ENCODE measurements around the gene MREG.
"Not testable (repeated sequence)": the region's sequence is repeated elsewhere in the genome, so short reads cannot be mapped to it uniquely, and the experiment has no call there.

Gene MREG

DNA sequence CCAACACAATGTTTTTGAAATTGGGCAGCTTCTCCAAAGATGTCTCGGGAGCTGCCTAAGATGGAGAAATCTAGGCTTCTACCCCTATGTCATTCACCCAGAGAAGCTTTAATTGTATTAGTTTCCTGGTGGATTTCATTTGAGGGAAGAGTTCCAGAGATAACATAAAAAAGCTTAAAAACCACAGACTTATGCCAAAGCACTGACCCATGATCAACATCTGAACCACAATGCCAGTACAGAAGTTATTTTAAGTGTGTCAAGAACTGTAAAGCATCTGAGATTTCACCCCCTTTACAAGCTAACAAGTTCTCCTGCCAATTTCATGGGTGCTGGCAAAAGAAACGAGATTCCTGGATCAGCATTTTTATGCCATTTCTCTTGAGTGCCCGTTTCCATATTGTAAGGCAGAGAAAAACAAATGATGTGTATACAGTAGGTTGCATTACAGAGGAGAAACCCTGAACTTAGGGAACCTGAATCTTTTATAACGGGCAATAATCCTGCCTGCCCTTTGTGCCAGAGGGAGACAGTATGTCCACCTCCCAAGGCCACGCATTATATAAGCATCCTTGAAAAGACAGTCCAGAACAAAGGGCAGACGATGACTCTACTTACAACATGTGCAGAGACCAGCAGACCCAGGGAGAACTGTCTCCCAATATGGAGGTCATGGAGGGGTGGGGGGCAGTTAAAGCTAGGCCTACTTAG is 44.1 kb downstream of the MREG start:
- H3K4me1 Mint-ChIP-seq (ENCODE audit: low read depth), result peaks cover 37% of the 10 kb centered on the region
- no peak overlapping the region for H3K27ac Mint-ChIP-seq

DNA sequence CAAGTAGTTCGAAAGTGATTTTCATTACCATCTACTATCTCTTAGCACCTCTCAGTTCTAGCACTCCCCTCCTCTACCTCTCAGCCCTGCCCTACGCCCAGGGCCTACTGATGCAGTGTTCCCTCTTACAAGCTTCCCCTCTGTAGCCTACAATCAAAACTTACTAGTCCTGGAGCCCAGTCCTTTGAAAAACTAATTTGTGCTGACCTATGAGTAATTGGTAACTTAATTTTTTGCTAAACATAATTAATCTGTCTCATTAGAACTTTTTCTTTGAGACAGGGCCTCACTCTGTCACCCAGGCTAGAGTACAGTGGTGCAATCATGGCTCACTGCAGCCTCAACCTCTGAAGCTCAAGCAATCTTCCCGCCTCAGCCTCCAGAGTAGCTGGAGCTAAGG is 44.9 kb downstream of the MREG start:
- Mint-ChIP-seq H3K4me1 (ENCODE audit: low read depth) (peaks cover 41% of the 10 kb centered on the region), H3K9me3 (no peaks in the 10 kb centered on the region), H3K4me3 (no peak overlapping the region), H3K36me3 (ENCODE audit: low read depth) (peaks cover 14% of the 10 kb centered on the region), H3K27ac (peak overlapping the region; percentile 64), H3K27me3 (ENCODE audit: low read depth) (no peaks in the 10 kb centered on the region)
- no peak for DNase-seq (ENCODE audit: low spot score)

More for the DNA sequence above, 44.1 kb downstream of the MREG start:
- no peak overlapping the region for H3K4me3 Mint-ChIP-seq
- H3K9me3 Mint-ChIP-seq, result no peaks in the 10 kb centered on the region
- H3K27me3 Mint-ChIP-seq (ENCODE audit: low read depth), result no peaks in the 10 kb centered on the region
- peaks cover 14% of the 10 kb centered on the region for H3K36me3 Mint-ChIP-seq (ENCODE audit: low read depth)
- no peak for DNase-seq (ENCODE audit: low spot score)

DNA sequence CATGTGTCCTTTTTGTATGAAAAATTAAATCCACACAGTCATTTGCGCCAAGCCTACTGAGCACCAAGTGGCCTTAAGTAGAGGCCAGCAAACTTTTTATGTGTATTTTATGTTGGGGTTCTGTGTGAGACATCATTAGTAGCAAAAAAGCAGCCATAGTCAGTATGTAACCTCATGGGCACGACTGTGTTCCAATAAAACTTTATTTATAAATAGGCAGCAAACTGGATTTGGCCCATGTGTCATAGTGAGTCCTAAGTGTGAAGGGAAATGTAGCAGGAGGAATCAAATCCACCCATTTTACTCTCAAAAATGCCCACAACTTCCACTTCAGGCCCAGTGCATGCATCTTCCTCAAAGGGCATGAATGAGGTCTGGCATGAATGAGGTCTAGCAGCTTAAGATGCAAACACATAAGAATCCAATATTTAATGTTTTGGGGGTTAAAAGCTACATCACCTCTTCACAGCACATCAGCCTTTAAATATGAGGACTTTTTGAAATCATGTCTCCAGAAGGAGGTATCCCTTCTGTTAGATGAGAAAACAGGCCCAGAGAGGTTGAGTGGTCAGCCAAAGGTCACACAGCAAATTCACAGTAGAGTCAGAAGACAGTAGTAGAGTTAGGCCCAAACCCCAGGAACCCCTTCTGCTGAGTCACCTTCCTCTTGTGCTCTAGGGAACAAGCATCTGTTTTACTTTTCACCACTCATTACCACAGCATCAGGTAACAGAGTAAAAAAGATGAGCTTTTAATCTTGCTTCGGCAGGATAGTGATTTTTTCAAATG is 45.6 kb downstream of the MREG start:
- Mint-ChIP-seq H3K27me3 (ENCODE audit: low read depth) (no peaks in the 10 kb centered on the region), H3K27ac (peak overlapping the region; percentile 26), H3K9me3 (no peaks in the 10 kb centered on the region), H3K4me1 (ENCODE audit: low read depth) (peaks cover 41% of the 10 kb centered on the region), H3K36me3 (ENCODE audit: low read depth) (peaks cover 13% of the 10 kb centered on the region), H3K4me3 (no peak overlapping the region)
- no peak for DNase-seq (ENCODE audit: low spot score)

DNA sequence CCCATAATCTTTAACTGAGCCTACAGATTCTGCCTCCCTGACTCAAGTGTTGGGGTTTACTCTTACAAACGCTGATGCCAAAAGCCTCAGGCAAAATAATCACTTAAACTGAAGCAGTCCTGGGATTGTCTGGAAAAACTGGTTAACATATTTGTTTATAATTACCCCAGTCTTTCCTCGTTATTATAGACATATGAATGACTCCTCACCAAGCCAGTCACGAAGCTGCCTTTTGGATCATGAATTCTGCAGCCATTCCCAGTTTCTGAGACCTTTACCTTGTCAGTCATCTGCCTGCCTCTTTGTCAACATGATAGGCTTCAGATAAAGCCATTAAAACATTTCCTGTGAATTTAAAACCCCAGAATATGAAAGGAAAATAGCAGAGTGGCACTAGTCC is 46.4 kb downstream of the MREG start:
- Mint-ChIP-seq H3K27ac (no peak overlapping the region), H3K4me1 (ENCODE audit: low read depth) (peaks cover 41% of the 10 kb centered on the region), H3K4me3 (no peak overlapping the region), H3K27me3 (ENCODE audit: low read depth) (no peaks in the 10 kb centered on the region), H3K9me3 (no peaks in the 10 kb centered on the region), H3K36me3 (ENCODE audit: low read depth) (peaks cover 13% of the 10 kb centered on the region)
- no peak for DNase-seq (ENCODE audit: low spot score)

DNA sequence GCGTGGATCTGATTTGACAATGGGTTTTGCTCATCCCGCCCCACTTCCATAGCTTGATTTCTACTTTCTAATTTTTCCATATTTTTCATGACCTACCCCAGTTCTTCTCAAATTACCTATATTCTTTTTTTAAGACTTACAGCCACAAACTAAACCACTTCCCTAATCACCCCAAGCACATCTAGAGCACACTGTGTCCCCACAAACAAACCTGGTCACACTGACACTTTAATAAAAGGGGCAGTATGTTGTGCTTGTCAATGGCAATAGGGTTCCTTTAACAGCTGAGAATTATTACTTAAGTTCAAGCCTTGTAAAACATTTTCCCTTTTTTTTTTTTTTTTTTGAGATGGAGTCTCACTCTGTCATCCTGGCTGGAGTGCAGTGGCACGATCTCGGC is 47.1 kb downstream of the MREG start:
- no peak for DNase-seq (ENCODE audit: low spot score)
- no peaks in the 10 kb centered on the region for H3K9me3 Mint-ChIP-seq

DNA sequence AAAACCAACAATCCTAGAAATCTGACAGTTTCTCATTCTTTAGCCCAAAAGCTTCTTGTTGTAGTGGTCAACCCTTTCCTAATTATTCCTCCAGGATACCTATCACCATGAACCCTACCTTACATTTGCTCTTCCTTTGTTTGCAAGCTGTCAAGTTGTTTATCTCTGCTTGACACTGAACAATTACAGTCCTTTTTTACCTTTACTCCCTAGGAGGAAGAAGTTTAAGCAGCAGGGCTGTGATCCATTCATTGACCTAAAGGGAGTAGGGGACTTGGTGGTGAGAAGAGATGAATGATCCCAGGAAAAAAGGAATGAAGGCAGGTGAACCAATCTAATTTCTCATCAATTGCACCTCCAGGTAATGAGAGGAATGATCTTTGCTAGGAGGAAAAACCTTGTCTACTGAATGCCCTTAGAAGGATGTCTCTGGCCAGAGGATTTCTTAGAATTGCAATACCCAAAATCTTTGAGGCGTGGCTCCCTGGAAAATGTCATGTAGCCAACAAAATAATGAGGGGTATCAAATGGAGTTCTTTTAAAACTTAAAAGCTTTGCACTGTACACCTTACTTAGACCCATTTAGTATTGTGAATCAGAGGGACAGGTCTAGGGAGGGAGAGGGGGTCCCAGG is 47.7 kb downstream of the MREG start:
- H3K27ac Mint-ChIP-seq, result peak overlapping the region; percentile 53
- peak overlapping the region; percentile 51 for H3K4me3 Mint-ChIP-seq
- DNase-seq (ENCODE audit: low spot score), result no peak
- peaks cover 41% of the 10 kb centered on the region for H3K4me1 Mint-ChIP-seq (ENCODE audit: low read depth)
- no peaks in the 10 kb centered on the region for H3K9me3 Mint-ChIP-seq
- no peaks in the 10 kb centered on the region for H3K27me3 Mint-ChIP-seq (ENCODE audit: low read depth)
- H3K36me3 Mint-ChIP-seq (ENCODE audit: low read depth), result peaks cover 9% of the 10 kb centered on the region

More for the DNA sequence above, 47.1 kb downstream of the MREG start:
- H3K27me3 Mint-ChIP-seq (ENCODE audit: low read depth), result no peaks in the 10 kb centered on the region
- peak overlapping the region; percentile 34 for H3K27ac Mint-ChIP-seq
- peak overlapping the region; percentile 51 for H3K4me3 Mint-ChIP-seq
- H3K4me1 Mint-ChIP-seq (ENCODE audit: low read depth), result peaks cover 41% of the 10 kb centered on the region
- H3K36me3 Mint-ChIP-seq (ENCODE audit: low read depth), result peaks cover 13% of the 10 kb centered on the region

DNA sequence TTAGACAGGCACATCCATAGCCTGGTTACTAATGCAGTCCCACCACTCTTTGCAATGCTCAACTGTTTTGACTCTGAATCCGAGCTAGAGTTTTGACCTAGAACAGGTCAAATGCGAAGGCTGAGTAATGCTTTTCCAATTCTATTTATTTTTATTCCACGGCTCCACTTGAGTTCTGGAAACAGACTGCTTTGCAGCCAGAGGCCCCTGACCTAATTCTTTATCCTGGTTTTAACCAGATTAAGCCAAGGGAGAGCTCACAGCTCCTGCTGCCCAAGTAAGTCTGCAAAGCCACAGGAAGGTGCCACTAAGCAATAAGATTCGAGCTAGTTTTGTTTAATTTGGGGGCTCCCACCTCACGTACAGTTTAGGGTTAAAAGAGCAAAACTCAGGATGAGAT is 51.4 kb downstream of the MREG start:
- Mint-ChIP-seq H3K27me3 (ENCODE audit: low read depth) (no peaks in the 10 kb centered on the region), H3K4me3 (no peak overlapping the region), H3K27ac (no peak overlapping the region), H3K9me3 (peaks cover 3% of the 10 kb centered on the region), H3K36me3 (ENCODE audit: low read depth) (peaks cover 6% of the 10 kb centered on the region), H3K4me1 (ENCODE audit: low read depth) (peaks cover 24% of the 10 kb centered on the region)
- DNase-seq (ENCODE audit: low spot score), result no peak

DNA sequence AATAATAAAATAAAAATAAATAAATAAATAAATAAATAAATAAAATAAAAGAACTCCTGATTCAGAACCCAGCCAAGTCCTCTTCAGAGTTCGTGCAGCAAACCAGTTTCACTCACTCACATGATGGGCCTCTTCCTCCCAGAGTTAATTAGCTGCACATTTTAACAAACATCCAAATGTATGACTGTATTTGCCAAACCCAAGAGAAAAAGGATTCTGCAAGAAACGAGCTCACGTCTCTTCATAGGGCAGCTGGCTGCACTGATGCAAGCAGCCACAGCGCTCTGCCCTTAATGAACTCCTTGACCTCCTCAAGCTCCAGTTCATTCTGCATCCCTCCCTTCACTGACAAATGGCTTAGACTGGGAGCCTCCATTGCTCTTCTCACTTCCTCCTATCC is 55.1 kb downstream of the MREG start:
- no peak for DNase-seq (ENCODE audit: low spot score)
- H3K27ac Mint-ChIP-seq, result no peak overlapping the region
- H3K4me1 Mint-ChIP-seq (ENCODE audit: low read depth), result no peaks in the 10 kb centered on the region
- H3K36me3 Mint-ChIP-seq (ENCODE audit: low read depth), result peaks cover 6% of the 10 kb centered on the region
- H3K9me3 Mint-ChIP-seq, result peaks cover 3% of the 10 kb centered on the region
- no peak overlapping the region for H3K4me3 Mint-ChIP-seq
- no peaks in the 10 kb centered on the region for H3K27me3 Mint-ChIP-seq (ENCODE audit: low read depth)

DNA sequence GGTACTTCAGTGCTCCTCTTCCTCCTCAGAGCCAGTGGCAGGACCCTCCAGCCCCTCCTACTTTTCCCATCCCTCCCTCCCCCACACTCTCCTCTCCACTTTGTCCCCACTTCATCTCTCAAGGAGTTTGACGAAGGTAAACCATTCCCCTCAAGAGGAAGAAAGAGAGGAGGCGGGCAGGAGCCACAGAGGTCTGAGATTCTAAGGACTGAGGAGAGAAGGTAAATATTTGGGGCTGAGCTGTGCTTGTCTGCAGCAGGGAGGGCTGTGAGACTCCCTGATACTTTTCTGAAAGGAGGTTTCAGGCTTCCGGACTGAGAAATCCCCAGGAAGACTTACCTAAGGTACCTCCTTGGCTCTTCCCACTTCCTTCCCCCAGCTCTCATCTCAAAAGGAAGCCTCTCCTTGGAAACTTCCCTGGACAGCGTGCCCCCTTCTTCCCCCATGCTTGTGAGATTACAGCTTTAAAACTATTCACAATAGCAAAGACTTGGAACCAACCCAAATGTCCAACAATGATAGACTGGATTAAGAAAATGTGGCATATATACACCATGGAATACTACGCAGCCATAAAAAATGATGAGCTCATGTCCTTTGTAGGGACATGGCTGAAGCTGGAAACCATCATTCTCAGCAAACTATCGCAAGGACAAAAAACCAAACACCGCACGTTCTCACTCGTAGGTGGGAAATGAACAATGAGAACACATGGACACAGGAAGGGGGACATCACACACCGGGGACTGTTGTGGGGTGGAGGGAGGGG is 55.8 kb downstream of the MREG start:
- not testable (repeated sequence) for H3K27ac Mint-ChIP-seq; H3K27me3 Mint-ChIP-seq (ENCODE audit: low read depth); H3K4me3 Mint-ChIP-seq; H3K36me3 Mint-ChIP-seq (ENCODE audit: low read depth); H3K4me1 Mint-ChIP-seq (ENCODE audit: low read depth); H3K9me3 Mint-ChIP-seq; DNase-seq (ENCODE audit: low spot score)

DNA sequence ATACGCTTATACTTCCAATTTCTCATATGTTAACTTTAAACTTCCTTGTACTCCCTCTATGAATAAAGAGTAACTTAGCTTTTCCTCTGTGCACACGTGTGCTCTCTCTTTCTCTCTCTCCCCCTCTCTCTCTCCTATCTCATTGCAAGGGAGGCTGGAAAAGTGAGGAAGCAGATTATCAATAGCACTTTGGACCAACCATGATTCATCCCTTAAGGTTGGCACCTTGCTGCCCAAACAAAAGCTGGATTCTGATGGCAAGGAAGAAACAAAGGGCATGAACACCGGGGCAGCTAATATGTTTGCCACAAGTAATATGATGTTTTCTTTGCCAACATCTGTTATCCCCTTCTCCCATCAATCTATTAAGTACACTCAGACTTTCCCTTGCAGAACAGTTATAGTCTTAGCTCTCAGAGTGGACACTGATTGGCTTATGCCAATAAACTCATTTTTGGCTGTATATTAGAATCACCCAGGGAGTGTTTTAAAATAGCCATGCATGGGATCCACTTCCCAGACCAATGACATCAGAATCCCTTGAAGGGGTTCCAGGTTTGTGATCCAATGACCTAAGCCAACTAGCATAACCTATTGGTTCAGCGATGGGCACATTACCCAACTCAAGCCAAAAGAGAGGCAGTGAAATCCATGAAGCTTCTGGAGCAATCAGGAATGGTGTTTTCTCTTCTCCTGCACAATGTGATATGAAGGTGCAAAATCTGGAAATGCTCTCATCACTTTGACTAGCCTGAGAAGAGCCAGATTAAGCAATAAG is 60.3 kb downstream of the MREG start:
- peaks cover 2% of the 10 kb centered on the region for H3K4me1 Mint-ChIP-seq (ENCODE audit: low read depth)
- H3K27ac Mint-ChIP-seq, result no peak overlapping the region

DNA sequence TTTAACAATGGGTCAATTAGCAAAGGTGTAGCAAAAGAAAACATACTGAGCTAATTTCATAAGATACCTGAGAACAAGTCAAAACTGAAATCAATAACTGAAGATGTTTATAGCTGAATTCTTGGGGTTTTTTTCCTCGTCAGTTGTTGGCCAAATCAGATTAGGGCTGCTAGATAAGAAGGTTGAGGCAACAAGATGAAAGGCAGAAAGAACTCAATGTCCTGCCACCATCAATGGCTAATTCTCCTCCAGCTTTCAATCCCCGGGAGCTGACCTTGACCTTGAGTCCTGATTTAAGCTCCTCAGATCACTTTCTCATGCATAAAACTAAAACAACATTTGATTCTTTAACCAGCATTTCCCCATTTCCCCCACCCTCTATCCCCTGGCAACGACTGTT is 61.8 kb downstream of the MREG start:
- Mint-ChIP-seq H3K27ac (no peak overlapping the region), H3K36me3 (ENCODE audit: low read depth) (peaks cover 5% of the 10 kb centered on the region), H3K4me3 (no peak overlapping the region), H3K9me3 (no peaks in the 10 kb centered on the region), H3K4me1 (ENCODE audit: low read depth) (peaks cover 2% of the 10 kb centered on the region), H3K27me3 (ENCODE audit: low read depth) (no peaks in the 10 kb centered on the region)
- DNase-seq (ENCODE audit: low spot score), result no peak

More for the DNA sequence above, 60.3 kb downstream of the MREG start:
- Mint-ChIP-seq H3K27me3 (ENCODE audit: low read depth) (no peaks in the 10 kb centered on the region), H3K4me3 (no peak overlapping the region), H3K36me3 (ENCODE audit: low read depth) (peaks cover 9% of the 10 kb centered on the region), H3K9me3 (peaks cover 3% of the 10 kb centered on the region)
- no peak for DNase-seq (ENCODE audit: low spot score)

DNA sequence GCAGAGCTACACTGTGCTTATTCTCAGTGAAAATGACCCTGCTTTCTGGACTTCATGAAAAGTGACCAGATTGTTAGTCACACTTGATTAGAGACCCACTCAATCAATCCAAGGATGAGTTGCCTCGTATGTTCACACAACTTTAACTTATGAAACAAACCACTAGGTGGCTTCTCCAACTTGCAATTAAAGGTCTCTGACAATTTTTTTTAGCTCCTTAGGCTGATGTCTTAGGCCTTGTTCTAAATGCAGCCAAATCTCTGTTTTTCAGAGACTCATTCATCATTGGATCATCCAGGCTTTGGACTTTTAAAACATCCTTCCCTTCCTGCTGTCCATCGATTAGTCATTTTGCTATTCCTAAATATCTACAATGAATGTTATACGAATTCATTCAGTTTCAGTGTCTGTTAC is 63.4 kb downstream of the MREG start:
- Mint-ChIP-seq H3K27ac (no peak overlapping the region), H3K9me3 (no peaks in the 10 kb centered on the region), H3K4me3 (no peak overlapping the region), H3K4me1 (ENCODE audit: low read depth) (peaks cover 2% of the 10 kb centered on the region), H3K36me3 (ENCODE audit: low read depth) (peaks cover 8% of the 10 kb centered on the region), H3K27me3 (ENCODE audit: low read depth) (no peaks in the 10 kb centered on the region)
- DNase-seq (ENCODE audit: low spot score), result no peak

DNA sequence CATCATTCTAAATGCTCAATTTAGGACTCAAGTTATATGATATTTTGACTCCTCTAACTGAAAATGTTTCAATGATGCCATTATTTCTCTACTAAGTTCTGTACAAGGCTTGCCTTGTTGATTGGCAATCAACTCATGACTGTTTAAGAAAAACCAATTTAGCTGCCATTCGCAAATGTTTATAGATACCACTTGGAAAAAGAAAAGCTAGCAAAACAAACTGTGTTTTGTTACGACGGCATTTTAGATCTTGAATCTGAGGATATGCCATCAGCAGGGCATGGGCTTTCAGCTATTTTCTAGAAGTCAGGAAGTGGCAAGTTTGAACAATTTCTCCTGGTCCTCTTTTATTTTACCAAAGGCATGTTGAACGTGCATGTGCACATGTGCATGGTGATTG is 65.3 kb downstream of the MREG start:
- peaks cover 2% of the 10 kb centered on the region for H3K4me1 Mint-ChIP-seq (ENCODE audit: low read depth)
- peaks cover 13% of the 10 kb centered on the region for H3K36me3 Mint-ChIP-seq (ENCODE audit: low read depth)
- no peak for DNase-seq (ENCODE audit: low spot score)
- no peaks in the 10 kb centered on the region for H3K27me3 Mint-ChIP-seq (ENCODE audit: low read depth)
- no peak overlapping the region for H3K27ac Mint-ChIP-seq
- no peaks in the 10 kb centered on the region for H3K9me3 Mint-ChIP-seq
- H3K4me3 Mint-ChIP-seq, result no peak overlapping the region

All from T-helper 2 cell treated with Interferon-gamma antibody and Interleukin-4, amounts not matched to agents 5 μg/mL and 100 μg/mL, for 36 hours (primary cell).